Fibroblast of gingiva (primary cell): ENCODE data around the gene HES6.
A peak's percentile ranks its signal among the peaks of the same experiment; 100 is the strongest.
"Not testable (repeated sequence)": the region's sequence is repeated elsewhere in the genome, so short reads cannot be mapped to it uniquely, and the experiment has no call there.

Source experiments
- DNase-seq: peaks from one replicate; pipeline ENCODE4 v3.0.0-alpha.2; 2011; ENCODE audit warnings: low read depth

The HES6 gene

DNA sequence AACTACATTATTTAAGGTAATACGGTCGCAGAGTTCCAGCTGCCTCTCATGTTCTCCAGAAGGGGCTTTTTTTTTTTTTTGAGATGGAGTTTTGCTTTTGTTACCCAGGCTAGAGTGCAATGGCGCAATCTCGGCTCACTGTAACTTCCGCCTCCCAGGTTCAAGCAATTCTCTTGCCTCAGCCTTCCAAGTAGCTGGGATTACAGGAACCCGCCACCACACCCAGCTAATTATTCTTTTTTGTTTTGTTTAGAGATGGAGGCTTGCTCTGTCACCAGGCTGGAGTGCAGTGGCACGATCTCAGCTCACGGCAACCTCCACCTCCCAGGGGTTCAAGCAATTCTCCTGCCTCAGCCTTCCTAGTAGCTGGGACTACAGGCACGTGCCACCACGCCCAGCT lies 33.6 kb upstream of the HES6 start:
- DNase-seq, result not testable (repeated sequence)

DNA sequence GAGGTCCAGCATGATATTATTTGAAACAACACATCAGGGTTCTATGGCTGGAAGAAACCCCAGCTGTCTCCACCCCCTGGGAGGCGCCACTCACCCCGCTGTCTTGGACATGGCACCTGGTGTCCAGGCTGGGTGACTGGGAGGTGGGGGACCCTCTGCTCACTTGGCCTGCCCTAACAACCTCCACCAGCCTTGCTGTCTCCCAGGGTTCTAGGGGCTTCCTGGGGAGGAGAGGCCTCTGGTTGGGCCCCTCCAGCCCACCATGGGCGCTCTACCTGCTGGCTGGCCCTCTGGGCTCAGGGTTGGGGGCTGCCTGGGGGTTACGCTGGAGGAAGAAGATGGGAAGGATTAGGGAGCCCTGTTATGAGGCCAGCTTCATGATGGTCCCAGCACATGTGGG lies 32.3 kb upstream of the HES6 start:
- no peak for DNase-seq

DNA sequence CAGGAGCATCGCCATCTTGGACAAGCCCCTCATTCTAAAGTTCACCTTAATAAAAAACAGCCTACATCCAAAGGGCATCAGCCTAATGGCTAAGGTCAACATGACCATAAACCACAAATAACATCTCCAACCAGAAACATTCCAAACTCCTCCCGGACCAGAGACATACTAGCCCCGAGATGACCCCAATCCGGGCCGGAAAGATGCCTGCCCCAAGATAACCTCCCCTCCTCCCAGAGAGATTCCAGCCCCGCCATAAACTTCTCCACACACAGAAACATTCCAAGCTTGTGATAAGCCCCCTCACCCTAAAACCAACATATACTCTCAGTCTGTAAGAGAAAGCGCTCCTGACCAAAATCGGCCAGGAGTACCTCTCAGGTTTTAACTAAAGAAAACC lies 31.8 kb upstream of the HES6 start:
- not testable (repeated sequence) for DNase-seq

DNA sequence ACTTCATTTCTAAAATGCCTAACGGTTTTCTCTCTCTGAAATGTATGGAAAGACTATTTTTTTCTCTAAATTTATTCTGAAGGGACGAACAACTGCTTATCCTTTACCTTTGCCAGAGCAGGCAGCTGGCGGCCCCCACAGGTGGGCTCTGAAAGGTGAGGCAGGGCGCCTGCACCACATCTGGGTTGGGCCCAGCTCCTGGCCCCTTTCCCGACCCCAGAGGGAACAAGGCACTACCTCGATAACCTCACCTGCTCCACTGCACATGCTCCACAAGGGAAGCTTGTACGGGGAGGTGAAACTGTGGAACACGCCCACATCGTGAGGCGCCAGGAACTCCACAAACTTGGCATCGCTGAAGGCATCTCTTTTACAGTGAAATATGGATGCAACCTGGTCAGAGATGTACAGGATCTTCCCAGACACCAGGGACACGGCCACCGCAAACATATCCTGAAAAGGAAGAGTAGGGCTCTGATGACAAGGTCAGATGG lies 31.3 kb upstream of the HES6 start:
- DNase-seq, result no peak

DNA sequence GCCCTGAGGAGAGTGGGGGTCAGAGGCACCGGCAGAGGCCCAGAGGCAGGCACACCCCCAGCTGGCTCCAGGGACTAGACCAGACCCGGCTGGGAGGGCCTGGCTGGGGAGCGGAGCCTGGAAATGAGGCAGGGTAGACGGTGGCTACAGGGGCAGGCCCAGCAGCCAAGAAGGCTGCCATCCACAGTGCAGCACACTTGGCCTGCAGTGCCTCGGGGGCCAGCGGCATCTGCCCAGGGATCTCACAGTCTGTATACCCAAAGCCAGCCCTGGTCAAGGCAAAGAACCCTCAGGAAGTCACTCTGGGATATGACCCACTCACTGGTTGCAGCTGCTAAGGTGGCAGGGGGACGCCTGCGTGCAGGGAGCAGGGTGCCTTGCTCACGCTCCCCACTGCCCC lies 30.8 kb upstream of the HES6 start:
- no peak for DNase-seq

DNA sequence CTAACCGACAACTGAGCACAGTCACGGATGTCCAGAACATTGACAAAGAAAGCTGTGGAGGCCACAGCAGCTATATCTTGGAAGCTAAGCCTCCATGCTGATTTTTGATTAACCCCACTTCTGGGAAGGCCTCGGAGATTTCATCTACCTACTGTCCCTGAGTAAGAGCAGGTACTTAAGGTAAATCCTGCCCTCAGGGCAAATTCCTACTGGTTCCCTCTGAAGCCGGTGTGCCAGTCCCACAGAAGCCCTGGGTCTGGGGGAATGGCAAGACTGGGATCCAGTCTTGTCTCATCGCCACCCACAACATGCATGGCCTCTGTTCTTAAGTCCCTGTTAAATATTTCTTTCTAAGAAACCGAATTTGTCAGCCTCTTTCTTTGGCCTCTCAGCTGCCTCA lies 29.9 kb upstream of the HES6 start:
- no peak for DNase-seq

DNA sequence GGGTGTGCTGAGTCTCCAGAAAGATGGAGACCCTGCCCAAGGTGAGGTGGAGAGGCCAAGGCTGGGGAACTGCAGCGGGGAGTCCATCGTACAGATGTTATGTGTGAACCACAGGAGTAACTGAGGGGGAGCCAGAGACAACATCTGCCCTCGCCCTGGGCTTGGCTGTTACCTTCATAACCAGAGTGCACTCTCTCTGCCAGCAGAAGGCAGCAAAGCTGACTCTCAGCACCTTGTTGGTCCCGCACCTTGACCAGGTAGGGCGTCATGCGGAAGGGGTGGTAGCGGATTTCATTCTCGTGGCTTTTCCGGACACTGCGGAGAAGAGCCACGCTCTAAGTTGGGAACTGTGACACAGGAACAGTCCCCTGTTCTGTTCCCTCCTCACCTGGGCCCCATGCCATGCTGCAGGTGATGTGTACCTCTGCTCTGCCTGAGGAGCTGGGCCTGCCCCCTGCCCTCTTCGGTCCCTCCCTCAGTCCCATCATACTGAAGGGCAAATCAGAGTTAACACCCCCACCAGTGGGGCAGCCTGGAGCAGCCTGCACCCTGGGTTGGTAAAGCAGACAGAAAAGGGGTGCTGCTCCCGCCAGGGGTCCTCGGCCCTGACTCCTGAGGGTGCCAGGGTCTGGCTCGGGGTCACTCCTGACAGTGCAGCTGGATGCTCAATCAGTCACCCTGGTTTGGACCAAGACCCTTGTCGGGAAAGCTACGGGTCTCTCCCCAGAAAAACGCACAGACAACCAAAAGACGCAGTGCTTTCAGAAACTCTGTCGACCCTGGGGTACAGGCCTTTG lies 28.2 kb upstream of the HES6 start:
- DNase-seq, result no peak

DNA sequence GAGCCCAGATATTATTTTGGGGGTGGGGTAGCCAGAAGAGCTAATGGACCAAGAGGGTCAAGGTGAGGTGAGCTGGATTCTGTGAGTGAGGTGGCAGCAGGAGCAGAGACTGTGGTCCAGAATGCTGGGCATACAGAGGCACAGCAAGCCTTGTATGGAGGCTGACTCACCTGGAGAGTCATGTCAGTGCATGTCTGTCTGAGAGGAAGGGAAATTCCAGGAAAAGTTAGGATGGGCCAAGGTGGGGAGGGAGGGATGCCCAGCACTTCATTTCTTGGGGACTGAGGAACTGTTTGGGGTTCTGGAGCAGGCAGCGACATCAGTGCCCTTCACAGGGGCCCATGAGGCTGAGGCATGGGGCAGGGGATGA lies 27.5 kb upstream of the HES6 start:
- no peak for DNase-seq

DNA sequence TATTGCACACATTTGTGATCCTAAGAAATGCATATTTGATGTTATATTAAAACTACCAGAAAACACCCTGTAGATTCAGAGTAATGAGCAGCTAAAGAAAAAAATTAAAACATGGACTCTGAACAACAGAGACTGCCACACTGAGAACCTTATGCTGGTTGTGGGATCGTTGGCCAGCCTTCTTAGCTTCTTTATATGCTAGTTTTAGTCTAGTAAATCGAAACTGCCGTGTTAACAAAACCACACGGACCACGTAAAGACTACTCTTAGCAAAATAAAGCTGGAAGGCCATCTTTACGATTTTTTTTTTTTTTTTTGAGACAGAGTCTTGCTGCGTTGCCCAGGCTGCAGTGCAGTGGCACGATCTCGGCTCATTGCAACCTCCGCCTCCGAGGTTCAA lies 25.8 kb upstream of the HES6 start:
- no peak for DNase-seq

DNA sequence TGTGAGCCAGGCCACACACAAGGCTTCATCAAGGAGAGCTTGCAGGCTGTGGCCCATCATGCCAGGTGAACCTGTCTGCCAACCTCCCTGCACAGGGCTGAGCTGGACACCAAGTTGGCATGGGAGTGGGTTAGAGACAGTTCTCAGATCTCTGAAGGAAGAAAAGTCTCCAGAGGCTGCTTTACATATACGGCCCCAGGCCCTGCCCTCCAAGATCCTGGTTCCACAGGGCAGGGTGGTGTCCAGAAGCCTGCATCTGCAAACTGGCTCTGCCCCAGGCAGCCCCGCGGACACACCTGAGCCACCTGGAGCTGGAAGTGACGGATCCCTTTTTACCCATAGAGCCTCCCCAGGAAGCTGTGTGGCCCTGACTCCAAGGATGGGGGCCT lies 24.2 kb upstream of the HES6 start:
- DNase-seq, result no peak

DNA sequence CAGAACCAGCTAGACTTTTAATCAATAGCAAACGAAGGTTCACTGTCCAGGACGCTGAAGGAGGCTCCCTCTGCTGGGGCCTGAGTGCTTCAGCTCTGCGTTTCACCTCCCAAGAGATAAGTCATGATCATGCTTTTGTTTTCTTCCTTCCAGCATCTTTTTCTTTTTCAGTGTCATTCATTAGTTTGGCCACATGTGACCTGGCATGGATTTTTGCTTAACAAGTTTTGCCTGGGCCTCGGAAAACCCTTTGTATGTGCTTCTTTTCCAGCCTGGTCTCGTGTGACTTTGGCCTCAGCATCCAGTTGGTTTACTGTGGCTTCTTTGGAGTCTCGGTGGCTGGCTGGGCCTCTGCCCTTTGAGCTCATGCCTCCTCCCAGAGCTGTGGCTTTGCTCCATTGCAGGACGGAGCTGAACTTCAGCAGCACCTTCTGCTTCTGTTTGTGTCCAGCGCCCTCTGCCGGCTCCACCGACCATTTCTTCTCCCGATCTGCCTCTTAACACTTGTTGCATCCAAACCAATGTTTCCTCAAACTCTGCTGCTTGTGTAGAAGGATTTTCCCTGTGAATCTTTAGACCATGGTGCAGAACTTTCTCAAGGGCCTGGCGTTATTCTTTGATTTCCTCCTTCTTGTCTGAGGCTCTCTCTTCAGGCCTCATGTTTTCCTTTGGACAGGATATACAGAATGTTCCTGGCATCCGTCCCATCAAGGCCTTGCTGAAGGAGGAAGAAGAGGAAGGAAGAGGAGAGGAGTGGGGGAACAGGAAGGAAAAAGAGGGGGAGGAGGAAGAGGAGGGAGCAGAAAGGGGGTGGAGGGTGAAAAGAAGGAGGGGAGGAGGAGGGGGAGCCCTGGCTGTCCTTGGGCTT lies 23.6 kb upstream of the HES6 start:
- peak; percentile 94 for DNase-seq

DNA sequence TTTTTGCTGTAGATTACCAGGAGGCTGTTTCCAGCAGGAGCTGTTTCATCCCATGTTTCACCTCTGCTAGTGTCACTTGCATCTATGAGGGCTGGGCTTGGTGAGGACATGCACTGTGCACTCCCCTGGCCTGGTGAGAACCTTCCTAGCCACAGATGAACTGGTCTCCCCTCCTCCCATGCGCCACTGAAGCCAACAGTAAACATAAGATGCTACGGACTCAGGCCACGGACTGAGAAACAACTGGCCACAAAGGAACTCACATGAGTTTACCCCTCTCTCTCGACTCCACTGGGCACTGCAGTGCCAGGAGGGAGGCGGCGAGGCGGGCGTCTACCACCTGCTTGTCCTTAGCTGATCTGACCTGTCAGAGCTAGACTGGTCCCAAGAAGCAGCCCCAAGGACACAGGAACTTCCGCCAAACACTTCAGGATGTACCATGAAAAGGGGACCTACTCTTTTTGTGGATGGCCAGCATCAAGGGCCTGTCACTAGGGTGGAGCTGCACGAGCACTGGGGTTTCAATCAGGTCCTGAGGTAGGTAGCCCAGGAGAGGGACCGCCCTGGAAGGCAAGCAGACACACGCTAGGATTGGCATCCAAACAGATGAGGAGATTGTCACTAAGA lies 22.8 kb upstream of the HES6 start:
- DNase-seq, result no peak

DNA sequence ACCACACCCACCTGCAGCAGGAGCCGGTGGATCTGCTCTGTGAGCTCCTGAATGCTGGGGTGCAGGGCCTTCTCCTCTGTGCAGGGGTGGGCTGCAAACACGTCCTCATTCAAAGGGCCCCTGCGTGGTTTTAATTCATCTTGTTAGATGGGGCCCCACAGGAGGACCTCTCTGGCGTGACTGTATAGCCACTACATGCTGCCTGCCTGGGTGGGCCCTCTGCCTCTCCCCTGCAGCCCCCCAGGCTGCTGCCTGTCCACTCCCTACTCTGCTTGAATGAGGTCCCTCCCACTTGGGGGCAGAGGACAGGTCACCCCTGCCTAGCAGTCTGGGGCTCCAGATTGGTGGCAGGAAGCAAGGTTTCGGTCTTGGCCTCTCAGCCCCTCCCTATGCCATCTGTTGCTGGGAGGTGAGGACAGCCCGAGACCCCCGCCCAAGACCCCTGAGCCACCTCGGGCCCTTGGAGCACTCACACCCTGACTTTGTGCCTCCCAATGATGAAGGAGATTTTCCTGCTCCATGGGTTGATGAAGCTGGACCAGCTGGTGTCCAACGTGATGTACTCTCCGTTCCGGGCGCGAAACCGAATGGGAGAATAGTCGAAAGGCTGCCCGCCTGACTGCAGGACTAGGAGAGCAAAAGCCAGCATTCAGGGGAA lies 22.0 kb upstream of the HES6 start:
- DNase-seq, result no peak

DNA sequence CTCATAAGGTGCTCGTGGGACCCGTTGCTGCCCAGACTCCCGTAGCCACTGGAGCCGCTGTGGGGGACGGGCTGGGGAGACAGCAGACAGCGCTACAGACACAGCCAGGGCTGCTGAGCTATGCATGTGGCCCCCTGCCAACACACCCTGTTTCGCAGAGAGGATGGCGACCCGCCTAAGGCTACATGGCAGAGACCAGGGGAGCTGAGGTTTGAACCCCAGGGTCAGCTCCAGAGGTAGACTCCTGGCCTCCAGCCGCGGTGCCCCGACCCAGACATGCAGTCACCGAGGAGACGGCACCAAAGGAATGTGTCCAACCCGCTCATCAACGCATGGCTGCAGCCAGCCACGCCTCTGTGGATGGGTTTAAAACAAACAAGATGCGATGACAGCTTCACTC lies 21.0 kb upstream of the HES6 start:
- no peak for DNase-seq

DNA sequence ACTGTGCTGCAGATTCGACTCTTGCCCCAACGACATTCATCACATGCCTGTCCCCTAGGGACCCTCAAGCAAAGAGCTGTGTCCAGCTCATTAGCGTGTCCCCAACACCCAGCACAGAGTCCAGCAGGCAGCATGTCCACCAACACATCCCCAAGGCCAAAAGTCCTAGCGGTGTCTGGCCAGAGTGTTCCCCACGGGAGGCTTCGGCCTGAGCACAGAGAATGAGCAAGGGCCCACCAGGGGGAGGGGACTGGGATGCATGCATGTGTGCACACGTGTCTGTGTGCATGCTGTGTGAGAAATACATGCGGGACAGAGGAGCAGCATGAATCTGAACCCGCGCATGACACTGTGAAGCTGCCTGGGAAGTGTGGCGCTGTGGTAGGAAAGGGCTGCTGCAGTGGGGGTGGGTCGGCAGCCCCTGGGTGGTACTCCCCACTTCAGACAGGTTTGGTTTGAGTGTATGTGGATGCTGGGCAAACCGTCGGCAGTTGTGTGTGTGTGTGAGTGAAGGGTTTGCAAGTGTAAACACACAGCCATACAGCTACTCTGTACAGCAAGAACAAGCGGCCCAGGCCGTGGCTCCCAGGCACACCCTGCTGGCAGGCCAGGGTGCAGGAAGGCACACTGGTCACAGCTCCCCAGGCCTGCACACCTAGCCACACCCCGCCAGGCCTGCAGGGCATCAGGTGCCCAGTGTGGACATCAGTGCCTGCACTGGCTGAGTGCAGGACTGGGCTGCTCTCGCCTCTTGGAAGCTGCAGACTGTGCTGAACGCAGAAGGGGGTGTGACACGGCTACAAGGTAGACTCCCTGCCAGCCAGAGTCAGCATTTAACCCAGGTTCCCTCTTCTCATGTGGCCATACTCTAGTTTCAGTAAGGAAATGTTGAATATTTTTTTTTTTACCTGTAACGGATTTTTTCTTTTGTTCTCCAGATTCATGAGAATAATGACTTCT lies 19.5 kb upstream of the HES6 start:
- DNase-seq, result no peak

DNA sequence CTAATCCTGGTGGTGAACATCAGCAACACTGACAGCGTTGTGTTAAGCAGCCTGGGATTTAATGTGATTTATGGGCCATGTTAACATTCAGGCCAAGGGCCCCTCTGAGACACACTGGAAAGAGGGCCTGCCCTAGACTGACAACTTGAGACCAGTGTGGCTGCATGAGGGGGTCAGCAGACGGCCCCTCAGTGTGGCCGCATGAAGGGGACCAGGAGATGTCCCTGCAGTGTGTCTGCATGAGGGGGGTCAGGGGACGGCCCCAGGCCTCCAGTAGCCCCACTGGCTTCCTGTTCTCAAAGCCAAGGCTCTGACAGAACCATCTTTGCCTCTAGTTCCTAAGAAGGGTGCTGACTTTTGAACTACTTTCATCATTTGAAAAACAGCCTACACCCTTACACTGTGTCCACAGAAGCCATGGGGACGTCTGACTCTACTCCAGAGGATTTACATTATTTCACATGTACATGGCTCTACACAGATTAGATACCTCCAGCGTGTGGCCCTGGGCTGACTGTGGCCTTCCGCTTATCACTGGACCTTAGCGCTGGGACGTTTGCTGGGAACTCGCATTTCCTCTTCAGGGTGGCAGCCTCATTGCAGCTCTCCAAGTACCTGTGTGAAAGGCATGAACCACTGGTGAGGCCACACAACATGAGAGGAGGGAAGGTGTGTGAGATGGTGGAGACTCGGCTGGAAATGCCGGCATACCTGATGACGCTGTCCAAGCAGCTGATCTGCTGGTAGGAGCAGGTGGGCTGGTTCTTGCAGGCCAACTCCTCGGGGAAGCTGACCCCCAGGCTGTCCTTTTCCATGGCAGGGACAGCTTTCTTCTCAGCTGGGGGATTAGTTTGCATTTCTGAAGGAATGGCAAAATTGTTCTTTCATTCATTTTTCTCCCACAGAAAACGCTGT lies 18.2 kb upstream of the HES6 start:
- no peak for DNase-seq

DNA sequence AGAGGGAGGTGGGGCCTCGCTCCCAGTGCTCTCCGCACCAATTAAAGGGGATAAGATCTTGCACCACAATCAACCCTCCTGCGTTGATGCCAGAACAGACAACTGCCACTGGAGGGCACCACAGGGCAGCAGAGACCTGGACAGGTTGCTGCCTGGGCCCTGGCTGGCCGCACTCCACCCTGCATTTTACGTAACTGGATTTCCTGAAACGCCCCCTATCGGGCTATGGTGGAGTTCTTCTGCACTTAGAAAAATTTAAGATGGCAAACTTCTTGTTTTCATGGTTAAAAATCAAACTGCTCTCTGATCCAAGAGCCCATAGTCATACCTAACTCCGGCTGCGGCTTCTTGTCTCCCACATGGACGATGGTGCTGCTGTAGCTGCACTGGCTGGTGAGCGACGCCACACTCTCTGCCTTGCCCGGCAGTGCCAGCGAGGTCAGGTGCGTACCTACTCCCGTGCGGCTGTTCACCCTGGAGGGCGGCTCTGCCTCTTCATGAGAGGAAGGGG lies 16.8 kb upstream of the HES6 start:
- peak; percentile 31 for DNase-seq

DNA sequence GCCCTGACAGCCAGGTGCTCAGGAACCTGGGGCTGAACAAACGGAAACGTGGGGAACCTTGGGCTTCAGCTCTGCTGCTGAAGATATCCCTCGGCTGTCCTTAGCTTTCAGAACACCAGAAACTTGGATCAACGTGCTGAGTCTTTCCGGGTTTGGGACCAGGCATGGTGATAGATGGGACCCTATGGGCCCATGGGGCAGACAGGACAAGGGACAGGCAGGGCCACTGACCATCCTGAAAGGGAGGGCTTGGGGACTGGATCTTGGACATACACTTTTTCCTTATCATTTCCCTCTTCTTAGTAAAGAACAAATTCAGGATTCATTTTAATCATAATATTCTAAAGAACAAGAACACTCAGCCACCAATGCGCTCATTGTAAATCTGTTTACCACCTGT lies 16.3 kb upstream of the HES6 start:
- no peak for DNase-seq

DNA sequence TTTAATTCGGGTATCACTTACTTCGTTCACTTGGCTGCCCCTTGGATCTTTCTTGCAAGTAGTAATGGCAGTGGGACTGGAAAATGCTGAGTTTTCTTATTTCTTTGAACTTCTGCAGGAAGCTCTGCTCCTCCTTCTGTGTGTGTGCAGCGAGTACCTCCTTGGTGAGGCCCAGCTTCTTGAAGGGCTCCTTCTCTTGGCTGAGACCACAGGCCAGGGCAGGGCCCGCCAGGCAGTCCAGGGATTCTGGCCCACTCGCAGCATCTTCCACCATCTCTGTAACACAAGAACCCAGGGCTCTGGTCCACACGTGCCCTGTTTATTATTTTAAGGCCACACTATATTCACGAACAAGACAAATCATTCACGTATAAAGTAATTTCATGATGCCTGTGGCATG lies 15.8 kb upstream of the HES6 start:
- DNase-seq, result no peak

DNA sequence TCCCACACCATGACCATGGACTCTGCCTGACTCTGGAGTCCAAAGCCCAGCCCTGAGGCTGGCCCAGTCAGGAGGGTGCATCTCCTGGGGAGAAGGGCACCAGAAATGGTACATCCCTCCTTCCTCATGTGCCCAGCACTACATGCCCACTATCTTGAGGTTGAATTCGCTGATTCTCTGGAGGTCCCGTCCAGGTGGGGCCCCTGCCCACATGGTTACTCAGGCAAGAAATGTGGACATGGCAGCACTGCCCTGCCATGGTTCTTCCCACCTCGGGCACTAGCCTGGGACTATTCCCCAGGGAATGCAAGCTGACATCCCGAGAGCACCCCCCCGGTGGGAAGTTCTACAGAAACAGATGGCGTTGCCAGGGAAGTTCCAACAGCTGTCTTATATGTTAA lies 15.3 kb upstream of the HES6 start:
- no peak for DNase-seq
